Measurements from ENCODE around the gene AMBRA1.
"Not testable (repeated sequence)": the region's sequence is repeated elsewhere in the genome, so short reads cannot be mapped to it uniquely, and the experiment has no call there.

GRCh38 chr11:46518928-46519327 lies 74.9 kb downstream of the AMBRA1 start:
- not testable (repeated sequence) for TF ChIP-seq CTCF, POLR2A (IDR thresholded peaks at IDR 0.05)

Data from prostate gland (tissue), 2 donors.